HG02943 (cell line): Measurements from ENCODE around the gene ZNF263.

Source experiments
- ATAC-seq: cut with Tn5 transposase; IDR thresholded peaks from one replicate; pipeline ENCODE4 v1.9.1; 2021; ENCODE audit warnings: mild to moderate bottlenecking, low read depth, moderate library complexity; ENCODE audit not compliant: unreplicated experiment

Gene ZNF263

DNA sequence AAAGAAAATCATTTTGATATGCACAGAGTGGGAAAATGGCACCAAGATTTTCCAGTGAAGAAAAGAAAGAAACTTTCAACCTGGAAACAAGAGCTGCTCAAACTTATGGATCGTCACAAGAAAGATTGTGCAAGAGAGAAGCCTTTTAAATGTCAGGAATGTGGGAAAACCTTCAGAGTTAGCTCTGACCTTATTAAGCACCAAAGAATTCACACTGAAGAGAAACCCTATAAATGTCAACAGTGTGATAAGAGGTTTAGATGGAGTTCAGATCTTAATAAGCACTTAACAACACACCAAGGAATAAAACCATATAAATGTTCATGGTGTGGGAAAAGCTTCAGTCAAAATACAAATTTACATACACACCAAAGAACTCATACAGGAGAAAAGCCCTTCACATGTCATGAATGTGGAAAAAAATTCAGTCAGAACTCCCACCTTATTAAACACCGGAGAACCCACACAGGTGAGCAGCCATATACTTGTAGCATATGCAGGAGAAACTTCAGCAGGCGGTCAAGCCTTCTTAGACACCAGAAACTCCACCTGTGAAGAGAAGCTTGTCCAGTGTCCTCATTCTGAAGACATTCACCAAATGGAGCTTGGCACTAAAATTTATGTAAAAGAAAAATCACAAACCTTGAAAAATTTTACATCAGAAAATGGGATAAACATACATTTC lies 34.2 kb downstream of the ZNF263 start:
- no peak for ATAC-seq

- no peak for ATAC-seq
These were observed 38.5 kb downstream of the ZNF263 start for GRCh38 chr16:3321816-3322215.

GRCh38 chr16:3327514-3327913 lies 44.2 kb downstream of the ZNF263 start:
- ATAC-seq: no peak

GRCh38 chr16:3328104-3328503 lies 44.8 kb downstream of the ZNF263 start:
- ATAC-seq: no peak

- ATAC-seq: no peak
These were observed 45.4 kb downstream of the ZNF263 start for GRCh38 chr16:3328643-3329042.
